NCI-H524 treated with DMSO at 0.1 percent for 48 hours (cell line): ENCODE results near the gene DEAF1.

Experiments used
- DNase-seq: peaks from one replicate; lab custom pipeline; 2025; lab: John Stamatoyannopoulos, UW

The DEAF1 gene

GRCh38 chr11:624705-625635 lies 70.1 kb downstream of the DEAF1 start, which contains the start of gene CDHR5:
Gene CDHR5, minus strand, starts transcription at chr11:624955. Its CDS starts 53 bp downstream, at chr11:624902.
- no peak for DNase-seq

GRCh38 chr11:623999-624704 lies 70.9 kb downstream of the DEAF1 start:
- no peak for DNase-seq

- no peak for DNase-seq
These were observed 71.6 kb downstream of the DEAF1 start for GRCh38 chr11:623349-623869.

GRCh38 chr11:621838-622237 lies 73.2 kb downstream of the DEAF1 start:
- DNase-seq, result no peak

- DNase-seq, result no peak
These were observed 73.8 kb downstream of the DEAF1 start for GRCh38 chr11:620935-621814.

- no peak for DNase-seq
These were observed 74.8 kb downstream of the DEAF1 start for GRCh38 chr11:620201-620600.

GRCh38 chr11:619628-620050 lies 75.4 kb downstream of the DEAF1 start:
- no peak for DNase-seq

- no peak for DNase-seq
These were observed 76.0 kb downstream of the DEAF1 start for GRCh38 chr11:618856-619627.

- DNase-seq, result no peak
These were observed 76.9 kb downstream of the DEAF1 start for GRCh38 chr11:617912-618682.

- DNase-seq, result no peak
These were observed 77.7 kb downstream of the DEAF1 start for GRCh38 chr11:617199-617911.

GRCh38 chr11:616320-617198 lies 78.5 kb downstream of the DEAF1 start:
- DNase-seq, result no peak

- no peak for DNase-seq
These were observed 79.3 kb downstream of the DEAF1 start, which contains the start of gene IRF7 for GRCh38 chr11:615504-616319. Gene IRF7, minus strand, starts transcription at chr11:615950. Its CDS starts 586 bp downstream, at chr11:615364.

GRCh38 chr11:614623-615503 lies 80.2 kb downstream of the DEAF1 start:
- no peak for DNase-seq

GRCh38 chr11:614021-614622 lies 80.9 kb downstream of the DEAF1 start:
- DNase-seq, result no peak

GRCh38 chr11:613369-613968 lies 81.6 kb downstream of the DEAF1 start:
- DNase-seq, result no peak

- DNase-seq, result no peak
These were observed 82.1 kb downstream of the DEAF1 start for GRCh38 chr11:612961-613300.
